Mucosa of descending colon (tissue), 3 donors: ENCODE measurements around the gene RBPJ. TPM values are rescaled to one million over a fixed set of nuclear protein-coding genes. Genes with fewer than 3 reads are reported as not detected.

ENCODE experiments used
- ATAC-seq: fragments of 200-7000 bp; cut with Tn5 transposase; one replicate; pipeline ENCODE4 v1.9.1; 2020; ENCODE audit warnings: mild to moderate bottlenecking, moderate library complexity
- DNase-seq, 3 donors: peaks; one replicate each; pipeline ENCODE4 v3.0.0-alpha.2; 2020
- H3K36me3 ChIP-seq: fragments of 200-600 bp; one replicate; pipeline ENCODE4 v1.8.0; 2021; ENCODE audit warnings: low read depth, mild to moderate bottlenecking
- H3K4me1 ChIP-seq: fragments of 200-600 bp; one replicate; pipeline ENCODE4 v1.8.0; 2021; ENCODE audit warnings: low read depth, mild to moderate bottlenecking
- H3K4me3 ChIP-seq: fragments of 200-600 bp; one replicate; pipeline ENCODE4 v1.8.0; 2021; ENCODE audit warnings: mild to moderate bottlenecking
- H3K9me3 ChIP-seq: fragments of 200-600 bp; one replicate; pipeline ENCODE4 v1.8.0; 2021; ENCODE audit warnings: mild to moderate bottlenecking
- CTCF ChIP-seq: fragments of 200-600 bp; IDR thresholded peaks from one replicate; pipeline ENCODE4 v1.8.0; 2022; ENCODE audit warnings: antibody characterized with exemption, mild to moderate bottlenecking
- intact Hi-C, 2 donors: fragments of 100-400 bp; cut with DNase I in 1 of 2; cut with micrococcal nuclease in 1 of 2; formaldehyde crosslinking; loops; one replicate each; pipeline versions ENCODE4 v1.11.0 to v1.11.1; 2022; cut with DNase I, micrococcal nuclease
- total RNA-seq, 3 donors: library from RNA; stranded (reverse); fragmentation: NEBNext Ultra II Directional in 2 of 3; extraction: Animal tissue kit (Norgen Biotek cat#: 25700) in 2 of 3; gene quantifications; one replicate each; pipeline versions ENCODE4 v1.2.1 to v1.2.4, GENCODE V29; 2021 to 2023
- donor health status: DM: no; HTN: no; CAD: no; lungs with moderate emphysema.
- donor health status: DM: no; HTN: no; CAD: no.
- donor health status: DM: no; HTN: yes; CAD: no.

RBPJ gene
- total RNA-seq, 3 donors from 2014 or later, result 50.4 to 133 (median 52.0) TPM

GRCh38 chr4:26345565-26345938 lies 24.7 kb downstream of the RBPJ start:
- H3K9me3 ChIP-seq, result no peaks in the 10 kb centered on the region
- DNase-seq (no peak), ATAC-seq (no peak)
- H3K36me3 ChIP-seq, result no peaks in the 10 kb centered on the region
- TF ChIP-seq CTCF, result no peak
- no peak overlapping the region for H3K4me3 ChIP-seq
- H3K4me1 ChIP-seq, result peaks cover 14% of the 10 kb centered on the region
- intact Hi-C loops, result no loop called here

DNA sequence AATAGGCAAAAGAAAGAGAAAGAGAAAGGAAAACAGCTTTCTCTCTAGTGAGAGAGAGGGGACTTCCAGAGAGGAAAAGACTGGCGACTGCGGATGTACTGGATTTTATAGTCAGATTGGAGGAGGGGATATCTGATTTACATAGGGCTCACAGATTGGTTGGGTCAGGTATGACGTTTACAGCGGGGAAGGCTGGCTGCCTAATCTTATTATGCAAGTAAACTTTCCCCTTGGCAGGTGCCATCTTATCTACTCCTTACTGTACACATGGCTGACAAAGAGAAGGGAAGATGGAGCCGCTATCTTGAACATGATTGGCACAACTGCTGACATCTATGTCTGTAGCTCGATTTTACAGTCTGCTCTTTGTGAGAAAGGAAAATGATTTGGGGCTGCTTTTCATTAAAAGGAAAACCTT lies 25.4 kb downstream of the RBPJ start:
- no peak overlapping the region for H3K4me3 ChIP-seq
- peaks cover 14% of the 10 kb centered on the region for H3K4me1 ChIP-seq
- H3K9me3 ChIP-seq, result no peaks in the 10 kb centered on the region
- TF ChIP-seq CTCF, result no peak
- intact Hi-C loops, result no loop called here
- H3K36me3 ChIP-seq, result no peaks in the 10 kb centered on the region
- no peak for DNase-seq
- peak; percentile 33 for ATAC-seq

DNA sequence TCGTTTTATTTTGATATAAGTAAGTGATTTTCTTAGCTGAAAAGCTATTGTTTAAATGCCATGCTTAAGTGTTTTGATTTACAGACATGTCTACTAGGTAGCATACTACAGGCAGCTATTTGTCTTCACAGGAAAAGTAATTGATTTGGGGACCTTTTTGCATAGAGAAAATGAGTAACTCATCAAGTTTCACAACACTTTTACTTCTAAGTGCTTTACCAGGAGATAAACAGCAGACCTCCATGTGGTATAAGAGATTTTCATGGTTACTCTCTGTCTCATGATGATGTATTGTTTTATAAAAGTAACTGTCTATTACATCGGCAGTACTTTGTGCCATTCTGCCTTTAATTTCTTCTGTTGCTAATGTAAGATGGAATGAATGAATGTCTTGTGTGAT lies 28.7 kb downstream of the RBPJ start:
- ATAC-seq (no peak), DNase-seq (no peak)
- H3K4me1 ChIP-seq, result peaks cover 6% of the 10 kb centered on the region
- H3K9me3 ChIP-seq, result no peaks in the 10 kb centered on the region
- TF ChIP-seq CTCF, result no peak
- H3K36me3 ChIP-seq, result no peaks in the 10 kb centered on the region
- intact Hi-C loops, result no loop called here
- H3K4me3 ChIP-seq, result no peak overlapping the region

- Histone ChIP-seq H3K4me3 (no peak overlapping the region), H3K4me1 (peaks cover 3% of the 10 kb centered on the region), H3K36me3 (no peaks in the 10 kb centered on the region), H3K9me3 (no peaks in the 10 kb centered on the region)
- no peak for TF ChIP-seq CTCF
- intact Hi-C loops, result no loop called here
- ATAC-seq, result no peak
- no peak for DNase-seq
Observed at GRCh38 chr4:26351685-26352084, 30.9 kb downstream of the RBPJ start.

GRCh38 chr4:26354491-26354890 lies 33.7 kb downstream of the RBPJ start:
- Histone ChIP-seq H3K9me3 (no peaks in the 10 kb centered on the region), H3K4me3 (no peak overlapping the region), H3K36me3 (no peaks in the 10 kb centered on the region), H3K4me1 (peaks cover 3% of the 10 kb centered on the region)
- intact Hi-C loops, result no loop called here
- no peak for ATAC-seq
- no peak for DNase-seq
- TF ChIP-seq CTCF, result no peak

DNA sequence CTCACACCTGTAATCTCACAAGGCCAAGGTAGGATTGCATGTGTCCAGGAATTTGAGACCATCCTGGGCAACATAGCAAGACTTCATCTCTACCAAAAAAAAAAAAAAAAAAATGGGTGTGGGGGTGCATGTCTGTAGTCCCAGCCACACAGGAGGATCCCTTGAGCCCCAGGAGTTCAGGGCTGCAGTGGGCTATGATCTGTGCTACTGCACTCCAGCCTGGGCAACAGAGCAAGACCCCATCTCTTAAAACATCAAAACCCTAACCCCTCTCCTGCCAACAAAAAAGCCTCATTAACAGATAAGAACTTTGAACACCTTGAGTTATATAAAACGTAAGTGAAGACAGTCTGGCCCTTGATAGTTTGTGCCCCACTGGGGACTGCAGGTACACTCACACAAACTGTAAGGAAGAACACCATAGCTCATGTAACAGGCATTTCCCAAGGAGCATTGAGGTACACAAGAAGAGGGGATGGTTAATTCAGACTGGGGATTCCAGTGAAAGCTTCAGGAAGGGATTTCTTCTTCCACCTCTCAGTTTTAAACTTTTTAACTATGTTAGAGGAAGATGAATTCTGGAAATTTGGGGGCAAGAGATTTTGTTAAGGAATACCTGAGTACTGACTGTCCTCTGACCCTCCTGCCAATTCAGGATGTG lies 34.7 kb downstream of the RBPJ start:
- ATAC-seq, result no peak

More for the DNA sequence above, 34.7 kb downstream of the RBPJ start:
- H3K4me1 ChIP-seq, result peaks cover 3% of the 10 kb centered on the region
- no peak for DNase-seq
- no peaks in the 10 kb centered on the region for H3K36me3 ChIP-seq
- intact Hi-C loops, result no loop called here
- TF ChIP-seq CTCF, result no peak
- H3K9me3 ChIP-seq, result no peaks in the 10 kb centered on the region
- H3K4me3 ChIP-seq, result no peak overlapping the region
